Islet of Langerhans (tissue), 1 donor: ENCODE data around the gene CAPN14.

Experiments
- FAIRE-seq: peaks from one replicate; lab custom pipeline; 2011; peaks lifted over from hg19 to GRCh38; lab: Jason Lieb, UNC

CAPN14 gene

GRCh38 chr2:31217465-31218200, at the start of gene CAPN14:
TSS of gene CAPN14 (minus strand) at chr2:31217515. CDS start at chr2:31205447, 12,068 bp downstream.
- no peak for FAIRE-seq

GRCh38 chr2:31266804-31267203, 49.5 kb upstream of the CAPN14 start:
- FAIRE-seq: no peak

DNA sequence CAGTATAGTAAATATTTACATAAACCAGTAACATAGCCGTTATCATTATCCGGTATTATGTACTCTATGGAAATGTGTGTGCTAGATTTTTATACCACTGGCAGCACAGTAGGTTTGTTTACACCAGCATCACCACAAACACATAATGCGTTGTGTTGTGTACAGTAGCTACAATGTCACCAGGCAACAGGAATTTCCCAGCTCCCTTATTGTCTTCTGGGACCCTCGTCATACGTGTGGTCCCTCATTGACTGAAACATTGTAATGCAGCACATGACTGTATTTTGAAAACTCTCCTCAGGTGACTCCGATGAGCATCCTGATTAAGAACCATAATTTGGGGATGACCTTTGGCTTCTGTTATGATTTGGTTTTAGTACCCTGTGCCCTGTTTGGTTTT, 47.9 kb upstream of the CAPN14 start:
- FAIRE-seq: no peak

GRCh38 chr2:31263636-31264190, 46.4 kb upstream of the CAPN14 start:
- no peak for FAIRE-seq

DNA sequence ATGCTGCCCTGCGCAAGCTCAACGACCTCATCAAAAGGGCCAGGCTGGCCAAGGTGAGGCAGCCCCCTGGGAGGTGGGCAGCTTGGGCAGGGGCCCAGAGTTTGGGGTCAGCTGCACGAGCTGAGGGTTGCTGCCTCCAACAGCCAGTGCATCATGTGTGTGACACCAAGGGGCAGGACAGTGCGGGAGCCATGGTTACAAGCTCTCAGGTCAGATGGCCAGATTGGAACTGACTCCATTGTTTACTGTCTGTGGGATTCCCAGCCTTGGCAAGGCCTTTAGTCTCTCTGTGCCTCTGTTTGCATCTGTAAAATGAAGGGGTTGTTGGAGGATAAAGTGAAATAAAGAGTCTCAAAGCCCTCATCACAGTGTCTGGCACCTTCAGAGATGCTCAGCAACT, 43.6 kb upstream of the CAPN14 start:
- no peak for FAIRE-seq

DNA sequence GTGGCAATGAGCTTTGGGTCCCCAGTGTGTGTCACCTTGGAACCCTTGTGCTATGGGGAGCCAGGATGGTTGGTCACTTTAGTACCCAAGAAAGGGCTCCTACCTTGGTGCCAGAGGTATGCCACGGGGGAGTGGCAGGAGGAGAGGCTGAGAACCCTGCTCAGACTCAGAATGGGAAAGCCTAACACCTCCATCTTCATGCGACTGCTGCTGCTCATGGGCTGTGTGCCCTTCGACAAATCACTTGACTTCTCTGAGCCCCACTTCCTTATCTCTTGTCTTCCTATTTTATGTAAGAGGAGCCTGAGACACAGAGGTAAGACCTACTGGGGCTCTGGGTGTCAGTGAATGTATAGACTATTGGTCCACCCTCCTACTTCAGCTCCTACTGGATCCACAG, 41.8 kb upstream of the CAPN14 start:
- no peak for FAIRE-seq

- FAIRE-seq: no peak
Measured at GRCh38 chr2:31258351-31258750, 41.0 kb upstream of the CAPN14 start.

GRCh38 chr2:31256611-31257382, 39.5 kb upstream of the CAPN14 start:
- no peak for FAIRE-seq

DNA sequence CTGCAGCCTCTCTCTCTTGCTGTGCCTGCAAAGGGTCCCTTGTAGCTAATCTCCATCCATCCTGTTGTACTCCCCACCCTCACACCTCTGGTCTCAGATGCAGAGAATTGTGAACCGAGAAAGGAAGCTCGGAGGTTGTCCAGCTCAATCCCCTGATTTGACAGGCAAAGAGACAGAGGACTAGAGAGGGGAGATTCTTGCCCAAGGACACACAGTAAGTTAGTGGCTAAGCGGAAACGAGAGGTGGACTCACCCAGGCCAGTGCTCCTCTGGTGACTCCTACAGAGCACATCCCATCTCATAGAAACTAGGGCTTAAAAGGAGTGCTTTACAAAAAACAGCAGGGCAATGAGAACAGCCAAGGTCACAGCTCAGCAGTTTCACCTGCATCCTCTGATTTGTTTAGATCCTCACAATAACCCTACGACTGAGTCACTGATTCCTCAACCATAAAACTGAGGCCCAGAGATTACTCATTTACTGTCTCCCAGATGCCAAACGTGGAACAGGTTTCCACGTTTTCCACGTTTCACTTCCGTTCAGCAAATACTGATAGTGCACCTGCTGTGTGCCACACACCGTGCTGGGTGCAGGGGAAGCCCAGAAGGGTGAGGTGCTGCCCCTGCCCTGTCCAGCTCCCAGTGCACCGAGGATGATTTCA, 38.7 kb upstream of the CAPN14 start:
- no peak for FAIRE-seq

DNA sequence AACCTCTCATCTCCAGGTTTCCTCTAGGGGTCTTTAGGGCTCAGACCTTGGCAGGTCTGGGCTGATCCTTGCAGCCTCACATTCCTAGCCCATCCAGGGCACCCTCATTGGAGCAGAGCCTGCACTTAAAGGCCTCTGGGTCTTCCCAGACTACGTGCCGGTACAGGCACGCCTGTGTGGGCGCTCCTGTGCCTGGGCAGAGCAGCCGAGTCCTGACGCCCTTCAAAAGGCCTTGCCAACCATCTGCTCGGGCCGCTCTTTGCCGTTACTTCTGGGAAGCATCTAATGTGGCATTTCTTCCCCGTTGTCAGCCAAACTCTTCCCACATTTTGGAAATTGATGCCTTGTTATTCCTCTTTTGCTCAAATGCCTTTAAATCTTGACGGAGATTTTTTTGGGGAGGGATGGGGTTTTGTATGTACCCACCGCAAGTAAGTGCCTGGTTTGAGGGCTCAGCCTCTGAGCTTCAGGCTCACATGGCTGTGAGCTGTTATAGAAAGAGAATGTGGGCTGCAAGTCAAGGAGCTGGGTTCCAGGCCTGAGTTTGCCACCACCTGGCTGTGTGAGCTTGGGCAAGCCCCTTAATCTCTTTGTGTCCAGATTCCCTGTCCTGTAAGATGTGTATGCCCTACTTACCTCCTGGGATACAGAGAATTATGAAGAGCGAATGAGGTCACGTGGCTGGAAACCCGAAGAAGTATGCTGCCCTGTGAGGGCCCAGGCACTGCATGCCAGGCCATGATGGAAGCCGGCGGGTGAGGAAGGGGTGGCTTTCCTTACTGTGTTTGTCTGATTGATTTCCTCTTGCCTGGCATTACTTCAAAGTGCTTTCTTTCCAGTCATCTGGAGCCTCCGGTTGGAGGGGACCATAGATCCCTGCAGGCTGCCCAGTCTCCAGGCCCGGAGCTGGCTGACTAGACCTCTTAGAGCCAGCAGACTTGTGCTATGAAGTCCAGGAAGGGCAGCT, 37.2 kb upstream of the CAPN14 start:
- FAIRE-seq: no peak

DNA sequence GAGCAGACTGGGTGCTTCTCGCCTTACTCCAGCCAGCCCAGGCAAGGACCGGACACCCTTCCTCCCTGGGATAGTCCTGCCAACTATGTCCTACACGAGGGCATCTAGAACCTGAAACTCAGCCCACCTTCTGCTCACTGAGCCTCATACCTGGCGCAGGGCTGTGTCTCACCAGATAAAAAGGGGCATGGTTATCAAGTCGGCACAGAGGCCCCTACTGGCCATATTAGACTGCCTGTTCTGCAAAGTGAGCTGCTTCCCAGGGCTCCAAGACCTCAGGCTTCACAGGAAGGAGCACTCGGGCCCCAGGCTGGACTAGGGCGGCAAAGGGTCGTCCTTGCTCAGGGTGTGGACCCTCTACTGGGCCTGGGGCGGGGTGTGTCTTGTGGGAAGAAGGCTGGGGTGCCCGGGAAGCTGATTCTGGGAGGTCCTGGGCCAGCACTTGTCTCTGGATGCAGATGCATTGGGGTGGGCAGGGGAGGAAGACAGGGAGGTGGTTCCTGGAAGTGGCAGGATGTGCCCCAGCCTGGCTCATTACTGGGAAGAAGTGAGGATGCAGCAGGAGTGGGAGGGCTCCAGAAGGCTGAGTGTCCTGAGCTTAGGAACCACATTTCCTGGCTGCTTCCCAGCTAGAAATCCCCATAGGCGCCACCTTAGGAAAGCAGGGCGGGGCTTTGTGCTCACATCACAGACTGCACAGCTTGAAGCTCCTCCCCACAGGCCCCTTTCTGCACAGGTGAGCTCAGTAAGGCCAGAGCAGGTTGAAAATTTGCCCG, 36.2 kb upstream of the CAPN14 start:
- no peak for FAIRE-seq

DNA sequence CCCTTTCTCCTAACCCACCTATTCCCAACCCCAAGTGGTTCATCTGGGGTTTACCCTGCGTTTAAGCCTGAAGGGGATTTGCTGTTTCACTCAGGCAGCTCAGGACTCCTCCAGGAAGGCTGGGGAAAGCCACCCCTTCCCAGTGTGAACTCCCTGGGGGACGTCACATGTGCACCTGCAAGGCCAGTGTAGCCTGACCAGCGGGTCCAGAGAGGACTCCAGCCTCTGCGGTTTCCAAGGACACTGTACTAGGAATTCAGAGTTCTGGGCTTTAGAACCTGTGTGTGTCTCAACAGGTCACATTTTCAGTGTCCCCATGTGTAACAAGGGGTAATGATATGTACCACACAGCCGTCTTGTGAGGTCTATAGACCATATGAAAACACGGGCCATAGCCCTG, 34.5 kb upstream of the CAPN14 start:
- no peak for FAIRE-seq

DNA sequence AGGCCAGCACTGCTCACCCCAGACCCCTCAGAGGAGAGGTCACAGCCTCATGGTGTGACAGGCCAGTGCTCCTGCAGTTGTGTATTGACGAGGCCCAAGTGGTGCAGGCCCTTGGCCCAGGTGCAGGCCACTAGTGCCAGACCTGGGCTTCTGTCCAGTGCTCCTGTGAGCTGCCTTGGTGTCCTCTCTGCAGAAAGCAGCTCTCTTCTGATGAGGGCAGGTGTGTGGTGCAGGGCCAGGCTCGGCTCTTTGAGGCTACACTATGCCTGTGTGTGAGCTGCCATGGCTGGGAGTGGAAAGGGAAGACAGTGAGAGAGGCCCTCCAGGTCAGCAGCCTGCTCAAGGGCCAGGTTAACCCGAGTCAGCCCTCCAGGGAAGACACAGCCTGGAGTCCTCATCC, 33.7 kb upstream of the CAPN14 start:
- no peak for FAIRE-seq

DNA sequence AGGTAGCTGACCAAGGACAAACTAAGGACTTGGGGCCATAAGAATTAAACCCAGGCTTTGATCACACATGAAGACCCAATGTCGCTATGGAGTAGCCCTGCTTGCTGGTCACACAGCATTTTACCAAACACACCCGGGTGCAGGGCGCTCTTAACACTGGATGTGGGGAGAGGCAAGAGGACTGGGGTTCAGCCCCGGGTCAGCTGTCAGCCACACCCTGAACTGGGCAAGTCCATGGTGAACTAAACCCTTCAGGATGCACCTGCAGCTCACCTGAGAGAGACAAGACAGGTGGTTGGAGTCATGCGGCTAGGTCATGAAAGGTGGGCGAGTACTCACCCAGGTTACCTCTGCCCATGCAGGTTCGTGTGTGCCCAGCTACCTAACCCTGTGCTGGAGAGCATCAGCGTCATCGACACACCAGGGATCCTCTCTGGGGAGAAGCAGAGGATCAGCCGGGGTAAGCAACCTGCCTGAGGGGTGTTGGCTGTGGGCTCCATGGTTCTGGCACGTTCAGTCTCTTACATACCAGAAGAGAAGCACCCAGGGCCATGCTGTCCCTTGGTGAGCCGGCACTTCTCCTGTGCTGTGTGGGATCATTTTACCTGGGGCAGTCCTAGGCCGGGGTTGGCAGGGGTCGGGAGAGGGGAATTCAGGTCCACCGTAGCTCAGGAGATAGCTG, 31.8 kb upstream of the CAPN14 start:
- FAIRE-seq: no peak

GRCh38 chr2:31248139-31248538, 30.8 kb upstream of the CAPN14 start:
- FAIRE-seq: no peak

GRCh38 chr2:31247711-31248110, 30.4 kb upstream of the CAPN14 start:
- FAIRE-seq: no peak

- FAIRE-seq: no peak
Measured at GRCh38 chr2:31246184-31246852, 29.0 kb upstream of the CAPN14 start.

DNA sequence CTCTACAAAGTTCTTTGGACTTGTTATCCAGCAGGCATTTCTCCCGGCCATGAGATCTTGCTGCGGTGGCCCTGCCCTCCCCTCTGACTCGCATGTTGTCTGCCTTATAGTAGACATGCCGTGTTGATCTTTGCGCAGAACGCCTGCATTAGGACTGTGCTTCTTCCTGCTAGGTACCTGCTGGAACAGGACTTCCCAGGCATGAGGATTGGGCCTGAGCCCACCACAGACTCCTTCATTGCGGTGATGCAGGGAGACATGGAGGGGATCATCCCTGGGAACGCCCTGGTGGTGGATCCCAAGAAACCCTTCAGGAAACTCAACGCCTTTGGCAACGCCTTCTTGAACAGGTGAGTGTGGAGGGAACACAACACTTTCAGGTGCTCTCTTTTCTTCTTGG, 26.8 kb upstream of the CAPN14 start:
- FAIRE-seq: no peak

DNA sequence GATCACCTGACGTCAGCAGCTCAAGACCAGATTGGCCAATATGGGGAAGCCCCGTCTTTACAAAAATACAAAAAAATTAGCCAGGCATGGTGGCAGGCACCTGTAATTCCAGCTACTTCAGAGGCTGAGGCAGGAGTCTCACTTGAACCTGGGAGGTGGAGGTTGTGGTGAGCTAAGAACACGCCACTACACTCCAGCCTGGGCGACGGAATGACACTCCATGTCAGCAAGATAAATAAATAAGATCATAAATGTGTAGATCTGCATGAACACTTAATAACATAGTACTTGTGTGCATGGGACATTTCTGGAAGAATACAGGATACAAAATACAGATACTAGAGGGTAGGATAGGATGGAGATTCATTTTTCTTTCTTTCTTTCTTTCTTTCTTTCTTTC, 25.7 kb upstream of the CAPN14 start:
- no peak for FAIRE-seq
